IMR-90 (cell line): ENCODE data around the gene ELOVL5. TPM values are rescaled to one million over a fixed set of nuclear protein-coding genes. Genes with fewer than 3 reads are reported as not detected.

ENCODE experiments used
- ATAC-seq: fragments of 200-7000 bp; cut with Tn5 transposase; 2 replicates; pipeline ENCODE4 v1.9.1; 2020; ENCODE audit warnings: low read depth, mild to moderate bottlenecking, moderate library complexity
- BruUV-seq: library from RNA; stranded (reverse); fragments of 400-500 nt; replicated peaks from 2 replicates; lab custom pipeline; 2021; lab: Mats Ljungman, UMichigan
- CTCF ChIA-PET: fragments of 300-600 bp; formaldehyde crosslinking; extraction: SDS; loops from one replicate; lab custom pipeline; 2021; ENCODE audit warnings: antibody characterized with exemption; lab: Yijun Ruan, JAX
- POLR2A ChIA-PET: fragments of 300-600 bp; sonication (Branson Sonifier 250); formaldehyde crosslinking; loops from one replicate; lab custom pipeline; 2022; ENCODE audit warnings: antibody characterized with exemption; ENCODE audit not compliant: unreplicated experiment; lab: Charles Lee
- DNase-seq: peaks from one replicate; pipeline ENCODE4 v3.0.0; 2013
- H2AFZ ChIP-seq: replicated peaks from 2 replicates; pipeline ENCODE3; 2013; ENCODE audit warnings: low read length, mild to moderate bottlenecking; ENCODE audit not compliant: poor library complexity
- H2AK5ac ChIP-seq: 2 replicates; pipeline ENCODE4 v1.6.1; 2013; ENCODE audit warnings: low read depth, low read length, inconsistent platforms
- H2AK9ac ChIP-seq: replicated peaks from 2 replicates; pipeline ENCODE3; 2013; ENCODE audit warnings: mild to moderate bottlenecking, low read depth, low read length, moderate library complexity; ENCODE audit not compliant: poor library complexity
- H2BK120ac ChIP-seq: 2 replicates; pipeline ENCODE4 v1.6.1; 2013; ENCODE audit warnings: low read depth, low read length, inconsistent platforms
- H2BK15ac ChIP-seq: 3 replicates; pipeline ENCODE4 v1.6.1; 2013; ENCODE audit warnings: low read depth, low read length, inconsistent platforms
- H2BK20ac ChIP-seq: 2 replicates; pipeline ENCODE4 v1.6.1; 2013; ENCODE audit warnings: low read depth, mild to moderate bottlenecking, inconsistent platforms, low read length, moderate library complexity
- H2BK5ac ChIP-seq: 2 replicates; pipeline ENCODE4 v1.6.1; 2013; ENCODE audit warnings: mild to moderate bottlenecking, low read depth, low read length, inconsistent platforms; ENCODE audit not compliant: poor library complexity, severe bottlenecking
- H3K14ac ChIP-seq: replicated peaks from 2 replicates; pipeline ENCODE4 v1.6.1; 2013; ENCODE audit warnings: low read depth, low read length, inconsistent platforms
- H3K18ac ChIP-seq: 2 replicates; pipeline ENCODE4 v1.6.1; 2013; ENCODE audit warnings: low read depth, low read length, control low read depth
- H3K23ac ChIP-seq: 2 replicates; pipeline ENCODE4 v1.6.1; 2013; ENCODE audit warnings: low read depth, low read length, inconsistent platforms
- H3K27ac ChIP-seq: 2 replicates; pipeline ENCODE4 v1.5.1; 2013; ENCODE audit warnings: mild to moderate bottlenecking, control low read depth, low read length; ENCODE audit not compliant: insufficient read depth
- H3K27me3 ChIP-seq: 2 replicates; pipeline ENCODE4 v1.6.1; 2013; ENCODE audit warnings: low read length; ENCODE audit not compliant: control insufficient read depth, insufficient read depth
- H3K36me3 ChIP-seq: 2 replicates; pipeline ENCODE4 v1.6.1; 2013; ENCODE audit warnings: low read length, mixed read lengths; ENCODE audit not compliant: control insufficient read depth, insufficient read depth
- H3K4ac ChIP-seq: 2 replicates; pipeline ENCODE4 v1.6.1; 2013; ENCODE audit warnings: low read depth, low read length, inconsistent platforms
- H3K4me1 ChIP-seq: 2 replicates; pipeline ENCODE4 v1.6.1; 2013; ENCODE audit warnings: low read length, mixed read lengths; ENCODE audit not compliant: control insufficient read depth, insufficient read depth
- H3K4me2 ChIP-seq: 2 replicates; pipeline ENCODE4 v1.6.1; 2013; ENCODE audit warnings: low read depth, mild to moderate bottlenecking, control low read depth, low read length, moderate library complexity
- H3K4me3 ChIP-seq: 2 replicates; pipeline ENCODE4 v1.5.1; 2013; ENCODE audit warnings: low read depth, mild to moderate bottlenecking, control low read depth, low read length, moderate library complexity; ENCODE audit not compliant: insufficient read depth
- H3K56ac ChIP-seq: 2 replicates; pipeline ENCODE4 v1.6.1; 2013; ENCODE audit warnings: low read length, inconsistent platforms; ENCODE audit not compliant: insufficient read depth; ENCODE audit errors: extremely low read depth
- H3K79me1 ChIP-seq, 2 experiments: 2 replicates each; pipeline ENCODE4 v1.6.1; 2013; ENCODE audit warnings: low read length in 2 of 2, inconsistent platforms in 1 of 2, low read depth in 1 of 2
- H3K9ac ChIP-seq: 2 replicates; pipeline ENCODE4 v1.6.1; 2013; ENCODE audit warnings: low read depth, low read length, control low read depth
- H3K9me1 ChIP-seq: 2 replicates; pipeline ENCODE4 v1.6.1; 2013; ENCODE audit warnings: low read length, inconsistent platforms; ENCODE audit not compliant: insufficient read depth
- H3K9me3 ChIP-seq: 2 replicates; pipeline ENCODE4 v1.6.1; 2013; ENCODE audit warnings: low read length; ENCODE audit not compliant: control insufficient read depth, insufficient read depth
- H4K20me1 ChIP-seq: 2 replicates; pipeline ENCODE4 v1.6.1; 2013; ENCODE audit warnings: low read length, inconsistent platforms; ENCODE audit not compliant: insufficient read depth
- H4K5ac ChIP-seq: 2 replicates; pipeline ENCODE4 v1.6.1; 2013; ENCODE audit warnings: mild to moderate bottlenecking, low read depth, low read length, control low read depth
- H4K8ac ChIP-seq, 2 experiments: 2 replicates each; pipeline ENCODE4 v1.6.1; 2013; ENCODE audit warnings: low read depth in 2 of 2, low read length in 2 of 2, control low read depth in 1 of 2, inconsistent platforms in 1 of 2
- H4K91ac ChIP-seq: 2 replicates; pipeline ENCODE4 v1.6.1; 2013; ENCODE audit warnings: low read depth, low read length, inconsistent platforms; ENCODE audit not compliant: insufficient read depth
- CHD1 ChIP-seq: IDR thresholded peaks from 2 replicates; pipeline ENCODE4 v1.6.1; 2012; ENCODE audit warnings: low read depth, low read length, improper control_type of control experiment
- ELK1 ChIP-seq: fragments of 150-350 bp; IDR thresholded peaks from 2 replicates; pipeline ENCODE4 v1.6.1; 2016; ENCODE audit warnings: low read depth, mild to moderate bottlenecking, low read length, moderate library complexity, borderline replicate concordance
- NFE2L2 ChIP-seq: fragments of 150-350 bp; IDR thresholded peaks from 2 replicates; pipeline ENCODE4 v1.6.1; 2016; ENCODE audit warnings: low read depth, mild to moderate bottlenecking, low read length
- RAD21 ChIP-seq: IDR thresholded peaks from 2 replicates; pipeline ENCODE4 v1.6.1; 2012; ENCODE audit warnings: low read length, improper control_type of control experiment
- RCOR1 ChIP-seq: IDR thresholded peaks from 2 replicates; pipeline ENCODE4 v1.6.1; 2012; ENCODE audit warnings: mild to moderate bottlenecking, low read length, improper control_type of control experiment; ENCODE audit not compliant: insufficient replicate concordance
- USF2 ChIP-seq: fragments of 150-350 bp; IDR thresholded peaks from 2 replicates; pipeline ENCODE4 v1.6.1; 2017; ENCODE audit warnings: mild to moderate bottlenecking, antibody characterized with exemption, low read length, low read depth
- WGBS, 2 experiments: methylation state at CpG; one replicate each; pipeline versions ENCODE4 v1.1.5 to v1.1.7; 2013; ENCODE audit warnings: missing lambda C conversion rate in 2 of 2; ENCODE audit not compliant: insufficient read length in 1 of 2; ENCODE audit errors: extremely low coverage in 2 of 2; 5-methylcytosine and 5-hydroxymethylcytosine counted together
- dilution Hi-C: fragments of 300-500 bp; cut with HindIII; formaldehyde crosslinking; loops from one replicate; pipeline ENCODE4 v1.14.3; 2018; ENCODE audit warnings: low sequenced_read_pairs; ENCODE audit not compliant: unreplicated experiment
- in situ Hi-C: fragments of 300-500 bp; cut with MboI; formaldehyde crosslinking; loops from 3 replicates; pipeline ENCODE4 v1.14.3; 2019; ENCODE audit warnings: low sequenced_read_pairs, inconsistent platforms, mixed read lengths
- intact Hi-C: fragments of 100-400 bp; cut with micrococcal nuclease; formaldehyde crosslinking; loops from 2 replicates; pipeline ENCODE4 v1.10.0; 2022
- polyA plus RNA-seq, 3 experiments: library from polyadenylated mRNA; depleted of rRNA; stranded (reverse); fragments of >200 nt; gene quantifications; 2 replicates each; pipeline ENCODE4 v1.2.3, GENCODE V29; 2012; ENCODE audit warnings: low replicate concordance in 1 of 3
- total RNA-seq: library from RNA; depleted of rRNA; stranded (reverse); fragments of >200 nt; gene quantifications from 2 replicates; pipeline ENCODE4 v1.2.3, GENCODE V29; 2012

ELOVL5 gene
- total and polyA plus RNA-seq, 2 of the 4 experiments (the other 2 are of a cell fraction): 32.1 to 42.3 TPM

- TF ChIP-seq USF2 (no peak), RCOR1 (no peak), CHD1 (no peak), ELK1 (no peak), NFE2L2 (no peak), RAD21 (no peak)
- in situ Hi-C loops (no loop called here), intact Hi-C loops (loop anchor here (5.0 kb wide), 4 partner anchors 53 to 173 kb away; no protein-coding TSS in a partner anchor), dilution Hi-C loops (no loop called here)
- Histone ChIP-seq H4K8ac (no peak overlapping the region), H2BK15ac (no peak overlapping the region), H2AK5ac (no peak overlapping the region), H3K4ac (no peak overlapping the region), H3K4me2 (no peak overlapping the region), H3K9ac (no peak overlapping the region), H4K5ac (no peak overlapping the region), H3K9me3 (no peaks in the 10 kb centered on the region), H3K79me1 (peaks cover 25 to 68% of the 10 kb centered on the region in 2 experiments), H2BK120ac (no peak overlapping the region), H3K23ac (no peak overlapping the region), H3K27ac (no peak overlapping the region), H3K4me1 (0 out of 2 replicates have a peak, but pooled peaks cover 1% of the 10 kb centered on the region), H3K14ac (no peak overlapping the region), H3K4me3 (no peak overlapping the region), H2BK5ac (no peak overlapping the region), H3K18ac (no peak overlapping the region), H2AK9ac (no peak overlapping the region), H3K27me3 (no peaks in the 10 kb centered on the region), H2BK20ac (no peak overlapping the region), H2AFZ (no peak overlapping the region), H3K9me1 (peaks cover 3% of the 10 kb centered on the region; the same call in 1 of the 2 replicates), H3K56ac (no peak overlapping the region), H4K91ac (no peak overlapping the region), H4K20me1 (peaks cover 58% of the 10 kb centered on the region), H3K36me3 (no peaks in the 10 kb centered on the region)
- ChIA-PET POLR2A (no interaction called here), CTCF (no interaction called here)
- WGBS, 2 experiments: no CpG with 5 or more reads among the region's 1 CpG
- no peak for ATAC-seq
- no TSS peak for BruUV-seq
- no peak for DNase-seq
Measured at GRCh38 chr6:53344969-53345368, 3.8 kb downstream of the ELOVL5 start.
